T-cell (primary cell): ENCODE measurements around the gene TUT1. TPM values are rescaled to one million over a fixed set of nuclear protein-coding genes. Genes with fewer than 3 reads are reported as not detected.

Experiments used
- ATAC-seq, 4 experiments: fragments of 200-7000 bp in 3 of 4; fragments of 150-1000 bp in 1 of 4; cut with Tn5 transposase; replicated peaks in 1 of 4; 1 replicate in 3 of 4; 2 replicates in 1 of 4; pipeline ENCODE4 v1.10.0; 2021; ENCODE audit warnings: moderate library complexity in 3 of 4, mild to moderate bottlenecking in 2 of 4, moderate number of reproducible peaks in 1 of 4
- CTCF ChIA-PET, 2 donors: fragments of 300-600 bp; sonication (Branson Sonifier 250); formaldehyde crosslinking; loops; one replicate each; lab custom pipeline; 2022; ENCODE audit warnings: antibody characterized with exemption in 2 of 2; lab: Charles Lee
- POLR2A ChIA-PET, 2 donors: fragments of 300-600 bp; sonication (Branson Sonifier 250); formaldehyde crosslinking; loops; one replicate each; lab custom pipeline; 2022; ENCODE audit warnings: antibody characterized with exemption in 2 of 2; lab: Charles Lee
- DNase-seq, 35 experiments: peaks; one replicate each; pipeline versions ENCODE4 v3.0.0 to v3.0.0-alpha.2; 2013 to 2023
- H3K27ac ChIP-seq: one replicate; pipeline ENCODE4 v1.5.1; 2013; ENCODE audit warnings: low read length
- H3K27me3 ChIP-seq, 2 experiments: replicated peaks in 1 of 2; 1 replicate in 1 of 2; 2 replicates in 1 of 2; pipeline versions ENCODE4 v1.6.1 to v1.7.0; 2013; ENCODE audit warnings: low read length in 1 of 2, mixed read lengths in 1 of 2; ENCODE audit not compliant: control insufficient read depth in 2 of 2, insufficient read depth in 2 of 2; ENCODE audit errors: extremely low read depth in 1 of 2
- H3K36me3 ChIP-seq, 2 donors: 1 replicate in 1 of 2; 2 replicates in 1 of 2; pipeline versions ENCODE4 v1.6.1 to v1.7.0; 2013; ENCODE audit warnings: low read length in 1 of 2; ENCODE audit not compliant: control insufficient read depth in 2 of 2, insufficient read depth in 1 of 2; ENCODE audit errors: extremely low read depth in 1 of 2
- H3K4me1 ChIP-seq, 2 experiments: 1 replicate in 1 of 2; 2 replicates in 1 of 2; pipeline versions ENCODE4 v1.6.1 to v1.7.0; 2013; ENCODE audit warnings: low read length in 2 of 2, mixed read lengths in 1 of 2; ENCODE audit not compliant: insufficient read depth in 2 of 2, control insufficient read depth in 1 of 2; ENCODE audit errors: extremely low read depth in 1 of 2
- H3K4me3 ChIP-seq, 2 donors: 1 replicate in 1 of 2; 2 replicates in 1 of 2; pipeline versions ENCODE4 v1.5.1 to v1.7.0; 2013; ENCODE audit warnings: mild to moderate bottlenecking in 2 of 2, low read length in 1 of 2, moderate library complexity in 1 of 2; ENCODE audit not compliant: control insufficient read depth in 1 of 2; ENCODE audit errors: extremely low read depth in 1 of 2
- H3K9me3 ChIP-seq: 2 replicates; pipeline ENCODE4 v1.7.0; 2013
- H3K27ac Mint-ChIP-seq, 2 donors: one replicate each; pipeline ENCODE4 v1.8.0; 2020 to 2021; ENCODE audit warnings: mild to moderate bottlenecking in 2 of 2, mixed read lengths in 2 of 2
- H3K27me3 Mint-ChIP-seq, 2 donors: one replicate each; pipeline ENCODE4 v1.8.0; 2021 to 2022; ENCODE audit warnings: mixed read lengths in 2 of 2
- H3K36me3 Mint-ChIP-seq: one replicate; pipeline ENCODE4 v1.8.0; 2021; ENCODE audit warnings: mixed read lengths
- H3K4me1 Mint-ChIP-seq, 3 donors: one replicate each; pipeline ENCODE4 v1.8.0; 2020 to 2022; ENCODE audit warnings: mixed read lengths in 3 of 3, mild to moderate bottlenecking in 1 of 3
- H3K4me3 Mint-ChIP-seq, 3 donors: one replicate each; pipeline ENCODE4 v1.8.0; 2020 to 2022; ENCODE audit warnings: mild to moderate bottlenecking in 3 of 3, mixed read lengths in 3 of 3, moderate library complexity in 3 of 3
- H3K9me3 Mint-ChIP-seq, 3 donors: one replicate each; pipeline ENCODE4 v1.8.0; 2020 to 2022; ENCODE audit warnings: mixed read lengths in 3 of 3
- WGBS: methylation state at CpG from one replicate; pipeline ENCODE4 v1.1.5; 2013; ENCODE audit warnings: missing lambda C conversion rate; ENCODE audit not compliant: insufficient coverage; 5-methylcytosine and 5-hydroxymethylcytosine counted together
- total RNA-seq, 35 experiments: library from RNA in 6 of 35; stranded (reverse) in 6 of 35; fragments of 120-200 nt in 1 of 35; gene quantifications; one replicate each; pipeline versions ENCODE4 v1.2.1 to v1.2.4 and lab custom pipeline; 2013 to 2026

The TUT1 gene
- total RNA-seq, 5 donors from 2014 or later (not counting 1 experiment from before 2014, with no cell fraction given): 35.2 to 56.0 (median 42.9) TPM

DNA sequence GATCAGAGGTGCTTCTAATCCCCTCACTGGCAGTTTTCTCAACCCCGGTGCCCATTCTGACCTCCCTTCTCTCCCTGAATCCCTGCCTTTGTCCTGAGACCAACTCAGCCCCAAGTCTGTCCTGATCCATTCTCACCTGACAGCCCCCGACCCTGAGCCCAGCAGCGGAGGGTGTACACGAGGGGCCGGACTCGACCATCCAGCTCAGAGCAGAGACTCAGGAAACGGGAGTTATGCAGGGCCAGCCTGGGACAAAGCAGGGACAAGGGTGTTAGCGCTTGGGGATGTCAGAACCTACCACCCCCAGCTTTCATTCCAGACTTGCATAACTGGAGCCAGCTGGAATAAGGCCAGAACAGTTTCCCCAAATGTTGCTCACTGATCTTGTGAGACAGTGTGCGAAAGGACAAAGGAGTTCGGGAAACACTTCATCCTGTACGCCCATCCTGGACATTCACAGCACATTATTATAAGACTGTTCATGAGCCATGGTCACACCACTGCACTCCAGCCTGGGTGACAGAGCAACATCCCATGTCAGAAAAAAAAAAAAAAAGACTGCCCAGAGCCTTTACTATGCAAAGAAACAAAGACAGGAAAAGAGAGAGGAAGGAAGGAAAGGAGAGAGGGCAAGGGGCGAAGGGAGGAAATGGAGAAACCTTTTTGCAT lies 14.1 kb downstream of the TUT1 start:
- peaks cover 29 to 37% (median 33%) of the 10 kb centered on the region in 3 donors for H3K4me1 Mint-ChIP-seq
- ChIA-PET POLR2A (interaction anchor here in 1 of 2 donors (0.7 kb wide), 1 partner anchor 1018 kb away, joined by 6 read pairs; no protein-coding TSS in a partner anchor), CTCF (interaction anchor here in 1 of 2 donors (0.9 kb wide), 1 partner anchor 340 kb away, joined by 6 read pairs; no protein-coding TSS in a partner anchor)
- Histone ChIP-seq H3K27ac (no peak overlapping the region), H3K9me3 (no peaks in the 10 kb centered on the region), H3K36me3 (peaks cover 30 to 48% of the 10 kb centered on the region in 2 donors), H3K4me1 (peaks cover 9 to 27% of the 10 kb centered on the region in 2 experiments), H3K27me3 (no peaks in the 10 kb centered on the region), H3K4me3 (no peak overlapping the region)
- WGBS: 89% methylated on average over 6 of the region's 12 CpGs
- DNase-seq (no peak), ATAC-seq (no peak)
- H3K9me3 Mint-ChIP-seq: no peaks in the 10 kb centered on the region
- H3K4me3 Mint-ChIP-seq: no peak overlapping the region
- H3K27ac Mint-ChIP-seq: peak overlapping the region in 1 of 2 donors; percentile 39
- H3K27me3 Mint-ChIP-seq: no peaks in the 10 kb centered on the region
- peaks cover 29% of the 10 kb centered on the region for H3K36me3 Mint-ChIP-seq

DNA sequence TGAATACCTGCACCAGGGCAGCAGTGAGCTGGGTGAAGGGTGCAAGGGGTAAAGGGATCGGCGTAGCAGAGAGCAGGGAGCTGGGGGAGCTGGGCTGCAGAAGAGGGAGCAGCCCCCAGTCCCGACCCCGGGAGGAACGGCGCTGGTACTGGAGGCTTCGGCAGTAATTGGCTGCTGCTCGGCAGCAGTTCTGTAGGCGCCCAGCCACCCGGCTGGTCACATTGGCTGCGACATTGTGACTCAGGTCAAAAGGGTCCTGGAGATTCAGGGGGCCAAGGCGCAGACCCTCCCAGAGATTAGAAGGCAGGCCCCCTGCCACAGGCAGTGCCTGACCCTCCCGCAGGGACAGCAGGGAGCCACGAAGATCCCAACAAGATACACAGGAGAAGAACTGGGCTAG lies 15.5 kb downstream of the TUT1 start:
- H3K27me3 Mint-ChIP-seq: no peaks in the 10 kb centered on the region
- Histone ChIP-seq H3K4me1 (peaks cover 9 to 33% of the 10 kb centered on the region in 2 experiments), H3K36me3 (peaks cover 28 to 53% of the 10 kb centered on the region in 2 donors), H3K9me3 (no peaks in the 10 kb centered on the region), H3K27ac (no peak overlapping the region), H3K27me3 (no peaks in the 10 kb centered on the region), H3K4me3 (no peak overlapping the region)
- no peak for ATAC-seq
- ChIA-PET CTCF (no interaction called here), POLR2A (no interaction called here)
- WGBS: 98% methylated on average over 12 of the region's 14 CpGs
- DNase-seq: no peak
- H3K36me3 Mint-ChIP-seq: peaks cover 35% of the 10 kb centered on the region
- peak overlapping the region; percentile 44 to 78 for H3K27ac Mint-ChIP-seq
- peaks cover 43 to 46% (median 43%) of the 10 kb centered on the region in 3 donors for H3K4me1 Mint-ChIP-seq
- no peaks in the 10 kb centered on the region for H3K9me3 Mint-ChIP-seq
- peak overlapping the region; percentile 51 to 97 (median 95) for H3K4me3 Mint-ChIP-seq

DNA sequence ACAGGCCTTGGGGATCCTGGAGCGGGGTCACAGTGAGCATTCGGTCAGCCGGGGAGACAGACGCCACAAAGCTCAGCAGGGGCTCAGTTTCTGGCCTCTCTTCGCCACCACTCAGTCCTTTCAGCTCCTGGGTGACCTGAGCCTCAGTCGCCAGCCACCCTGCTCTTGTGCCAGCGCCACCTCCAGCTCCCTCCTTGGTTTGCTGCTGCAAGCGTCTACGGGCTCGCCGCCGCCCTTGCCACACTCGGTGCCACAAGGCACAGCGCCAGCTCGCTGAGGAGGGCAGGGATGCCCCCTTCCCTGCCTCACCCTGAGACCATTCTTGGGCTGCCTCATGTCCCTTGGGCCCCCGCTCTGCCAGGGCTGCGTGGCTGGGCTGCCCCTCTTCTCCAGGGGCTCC lies 16.2 kb downstream of the TUT1 start:
- Histone ChIP-seq H3K36me3 (peaks cover 23 to 58% of the 10 kb centered on the region in 2 donors), H3K4me1 (peaks cover 9 to 40% of the 10 kb centered on the region in 2 experiments), H3K27ac (no peak overlapping the region), H3K9me3 (no peaks in the 10 kb centered on the region), H3K4me3 (peak overlapping the region in 1 of 2 donors; percentile 80), H3K27me3 (no peaks in the 10 kb centered on the region)
- CTCF ChIA-PET: interaction anchor here in 1 of 2 donors (1.6 kb wide), 1 partner anchor 22 kb away, joined by 6 read pairs; no protein-coding TSS in a partner anchor
- Mint-ChIP-seq H3K36me3 (peaks cover 38% of the 10 kb centered on the region), H3K4me3 (peak overlapping the region; percentile 95 to 97 (median 97)), H3K9me3 (no peaks in the 10 kb centered on the region), H3K27ac (peak overlapping the region; percentile 91 to 97), H3K27me3 (no peaks in the 10 kb centered on the region), H3K4me1 (peaks cover 47 to 50% (median 49%) of the 10 kb centered on the region in 3 donors)
- ATAC-seq (no peak), DNase-seq (no peak)
- WGBS: 82% methylated on average over 16 of the region's 17 CpGs
- POLR2A ChIA-PET: interaction anchor here in 1 of 2 donors (0.9 kb wide), 1 partner anchor 19 kb away, joined by 4 read pairs; no protein-coding TSS in a partner anchor

DNA sequence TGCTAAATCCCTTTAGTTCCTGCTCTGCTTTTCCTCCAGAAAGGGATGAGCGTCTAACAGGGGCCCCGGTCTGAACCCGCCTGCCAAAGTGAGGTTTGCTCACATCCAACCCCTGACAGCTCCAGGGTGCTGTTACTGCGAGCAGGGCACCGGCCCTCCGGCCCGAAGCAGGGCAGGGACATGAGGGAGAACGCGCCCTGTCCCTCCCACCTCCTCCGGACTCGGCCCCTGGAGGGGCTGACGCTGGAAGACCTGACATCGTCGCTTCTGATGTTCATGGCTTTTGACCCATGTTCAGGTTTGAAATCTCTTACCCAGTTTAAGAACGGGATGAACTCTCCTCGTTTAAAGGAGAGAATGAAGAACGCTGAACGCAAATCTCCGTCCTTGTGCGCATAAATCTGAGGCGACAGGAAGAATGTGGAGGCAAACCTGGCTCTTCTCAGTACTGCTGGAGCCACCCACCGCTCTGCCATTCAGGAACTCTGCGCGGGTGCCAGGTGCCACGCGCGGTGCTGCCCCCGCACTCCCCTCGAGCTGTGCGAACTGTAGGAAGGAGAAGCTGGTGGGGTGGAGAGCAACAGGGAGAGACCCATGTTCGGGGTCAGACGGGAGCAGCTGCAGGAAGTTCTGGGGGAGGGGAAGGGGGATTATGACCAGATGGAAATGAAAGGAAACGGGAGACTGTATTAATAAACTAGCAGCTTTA lies 16.8 kb downstream of the TUT1 start:
- Mint-ChIP-seq H3K36me3 (peaks cover 42% of the 10 kb centered on the region), H3K4me1 (peaks cover 53 to 56% (median 54%) of the 10 kb centered on the region in 3 donors)

DNA sequence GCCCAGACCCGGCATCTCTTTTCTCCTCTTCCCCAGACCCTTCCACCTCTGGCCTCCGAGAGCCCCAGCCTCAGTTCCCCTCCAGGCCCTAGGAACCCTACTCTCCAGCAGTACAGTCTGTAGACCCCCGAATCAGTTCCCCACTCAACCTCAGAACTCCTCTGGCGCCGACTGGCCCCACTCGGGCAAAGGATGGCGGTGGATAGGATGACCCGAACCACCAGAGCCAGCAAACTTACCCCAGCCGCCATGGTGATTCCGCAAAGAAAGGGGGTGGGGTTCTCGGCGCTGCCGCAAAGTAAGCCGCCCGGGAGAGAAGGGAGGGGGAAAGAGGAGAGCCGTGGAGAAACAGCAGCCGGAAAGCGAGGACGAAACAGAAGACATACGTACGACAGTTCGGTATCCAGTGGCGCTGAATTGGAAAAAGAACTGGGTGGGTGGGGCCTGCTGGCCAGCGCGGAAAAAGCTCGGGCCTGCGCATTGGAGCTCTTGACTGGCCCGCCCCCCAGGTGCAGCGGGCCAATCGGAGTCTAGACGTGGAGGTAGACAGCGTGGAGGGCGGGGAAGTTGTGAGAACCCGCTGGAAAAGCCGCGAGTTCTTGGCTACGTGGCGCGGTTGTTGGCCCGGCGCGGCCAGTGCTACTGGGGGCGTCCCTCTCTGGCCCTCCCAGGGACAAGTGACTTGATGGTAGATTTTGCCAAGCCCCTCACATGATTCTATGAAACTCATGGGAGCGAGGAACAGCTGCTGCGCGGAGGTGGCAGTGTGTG lies 17.5 kb downstream of the TUT1 start, which contains the start of gene EEF1G:
Gene EEF1G, minus strand, starts transcription at position 300 of the 771 bp plus-strand sequence. Its CDS starts 49 bp downstream, at position 251.
- Mint-ChIP-seq H3K36me3 (peaks cover 43% of the 10 kb centered on the region), H3K27ac (peak within 1 kb of the TSS; percentile 91 to 97)
- CTCF ChIA-PET: interaction anchor here (0.6 to 1.9 kb wide), 17 partner anchors 13 to 283 kb away, joined by 3 to 27 read pairs (median 5); partner anchors contain the start of genes C11orf98 (in 1 of the 2), CSKMT (in 1 of the 2) and TUT1 (in 1 of the 2)

More for the DNA sequence above, 16.8 kb downstream of the TUT1 start:
- Histone ChIP-seq H3K4me1 (peaks cover 11 to 43% of the 10 kb centered on the region in 2 experiments), H3K36me3 (peaks cover 20 to 61% of the 10 kb centered on the region in 2 donors), H3K27ac (peak overlapping the region; percentile 48), H3K9me3 (no peaks in the 10 kb centered on the region), H3K27me3 (no peaks in the 10 kb centered on the region), H3K4me3 (peak overlapping the region; percentile 80 to 92)
- WGBS: 0% methylated on average over 30 of the region's 33 CpGs
- H3K27me3 Mint-ChIP-seq: no peaks in the 10 kb centered on the region
- peak in 1 of 35 experiments; percentile 39 for DNase-seq
- H3K27ac Mint-ChIP-seq: peak overlapping the region; percentile 91 to 97
- H3K4me3 Mint-ChIP-seq: peak overlapping the region; percentile 95 to 97 (median 97)
- POLR2A ChIA-PET: interaction anchor here in 1 of 2 donors (0.6 to 1.5 kb wide), 16 partner anchors 15 to 280 kb away, joined by 3 to 28 read pairs (median 4); partner anchors contain the start of genes C11orf98, CSKMT, GANAB and HNRNPUL2
- CTCF ChIA-PET: interaction anchor here (0.6 to 1.9 kb wide), 18 partner anchors 14 to 282 kb away, joined by 3 to 27 read pairs (median 5); partner anchors contain the start of genes C11orf98 (in 1 of the 2), CSKMT (in 1 of the 2) and TUT1 (in 1 of the 2)
- peak; percentile 4 to 16 (median 10) for ATAC-seq
- no peaks in the 10 kb centered on the region for H3K9me3 Mint-ChIP-seq

More for the DNA sequence above, 17.5 kb downstream of the TUT1 start, which contains the start of gene EEF1G:
- H3K27ac ChIP-seq: peak within 1 kb of the TSS; percentile 76
- Mint-ChIP-seq H3K4me1 (peaks cover 55 to 56% (median 56%) of the 10 kb centered on the region in 3 donors), H3K9me3 (no peaks in the 10 kb centered on the region), H3K27me3 (no peaks in the 10 kb centered on the region), H3K4me3 (peak within 1 kb of the TSS; percentile 95 to 97 (median 97))
- H3K9me3 ChIP-seq: no peaks in the 10 kb centered on the region
- peak; percentile 91 to 100 (median 98) for DNase-seq
- peak within 1 kb of the TSS; percentile 88 to 92 for H3K4me3 ChIP-seq
- H3K4me1 ChIP-seq: peaks cover 11 to 43% of the 10 kb centered on the region in 2 experiments
- H3K27me3 ChIP-seq: no peaks in the 10 kb centered on the region
- POLR2A ChIA-PET: interaction anchor here in 1 of 2 donors (0.6 to 1.5 kb wide), 17 partner anchors 14 to 281 kb away, joined by 3 to 28 read pairs (median 4); partner anchors contain the start of genes C11orf98, CSKMT, GANAB and HNRNPUL2
- 0% methylated on average over 39 of the region's 46 CpGs for WGBS
- peaks cover 19 to 55% of the 10 kb centered on the region in 2 donors for H3K36me3 ChIP-seq
- peak; percentile 93 to 96 (median 94) for ATAC-seq
